GM23248 (cell line): Measurements from ENCODE around the gene ZNF135.

ENCODE experiments used
- EZH2 ChIP-seq: fragments of 200-600 bp; sonication (generic); IDR thresholded peaks from 2 replicates; pipeline ENCODE4 v1.6.1; 2018; ENCODE audit warnings: antibody characterized with exemption, mild to moderate bottlenecking; ENCODE audit not compliant: insufficient read depth, poor library complexity, severe bottlenecking
- EZH2phosphoT487 ChIP-seq: fragments of 200-600 bp; sonication (generic); IDR thresholded peaks from 2 replicates; pipeline ENCODE4 v1.6.1; 2018; ENCODE audit warnings: antibody characterized with exemption, moderate library complexity, mild to moderate bottlenecking, low read depth; ENCODE audit not compliant: insufficient read depth

GRCh38 chr19:58009666-58010301, 49.3 kb upstream of the ZNF135 start:
- TF ChIP-seq EZH2 (no peak), EZH2phosphoT487 (no peak)
